Smooth muscle cell (in vitro differentiated cells): ENCODE measurements around the gene TM4SF5. TPM values are rescaled to one million over a fixed set of nuclear protein-coding genes. Genes with fewer than 3 reads are reported as not detected.

Experiments
- DNase-seq: peaks from one replicate; lab custom pipeline; 2025; ENCODE audit not compliant: unreplicated experiment; lab: John Stamatoyannopoulos, UW
- H2AFZ ChIP-seq: fragments of 200-600 bp; sonication (generic); 2 replicates; pipeline ENCODE4 v1.6.0; 2016; ENCODE audit warnings: antibody characterized with exemption, low read depth, mild to moderate bottlenecking
- H3F3A ChIP-seq: fragments of 200-600 bp; sonication (generic); 2 replicates; pipeline ENCODE4 v1.6.0; 2017; ENCODE audit warnings: antibody characterized with exemption, low read depth
- H3K27ac ChIP-seq: fragments of 200-600 bp; sonication (generic); 2 replicates; pipeline ENCODE4 v1.5.1; 2016; ENCODE audit warnings: low read depth, mild to moderate bottlenecking
- H3K27me3 ChIP-seq: fragments of 200-600 bp; sonication (generic); 2 replicates; pipeline ENCODE4 v1.6.1; 2016; ENCODE audit warnings: low read depth, mild to moderate bottlenecking
- H3K36me3 ChIP-seq: fragments of 200-600 bp; sonication (generic); 2 replicates; pipeline ENCODE4 v1.5.1; 2016; ENCODE audit warnings: low read depth
- H3K4me1 ChIP-seq: fragments of 200-600 bp; sonication (generic); 2 replicates; pipeline ENCODE4 v1.5.1; 2016; ENCODE audit warnings: low read depth
- H3K4me2 ChIP-seq: fragments of 200-600 bp; sonication (generic); 2 replicates; pipeline ENCODE4 v1.6.0; 2016; ENCODE audit warnings: mild to moderate bottlenecking
- H3K4me3 ChIP-seq: fragments of 200-600 bp; sonication (generic); 2 replicates; pipeline ENCODE4 v1.5.1; 2016; ENCODE audit warnings: mild to moderate bottlenecking
- H3K79me2 ChIP-seq: fragments of 200-600 bp; sonication (generic); 2 replicates; pipeline ENCODE4 v1.6.0; 2016; ENCODE audit warnings: low read depth, mild to moderate bottlenecking
- H3K9ac ChIP-seq: fragments of 200-600 bp; sonication (generic); 2 replicates; pipeline ENCODE4 v1.6.0; 2016; ENCODE audit warnings: low read depth
- H3K9me3 ChIP-seq: fragments of 200-600 bp; sonication (generic); replicated peaks from 2 replicates; pipeline ENCODE4 v1.5.1; 2016; ENCODE audit warnings: low read depth
- H4K20me1 ChIP-seq: fragments of 200-600 bp; sonication (generic); 2 replicates; pipeline ENCODE4 v1.6.0; 2016; ENCODE audit warnings: low read depth
- WGBS: methylation state at CpG from one replicate; pipeline ENCODE4 v1.1.7; 2016; ENCODE audit warnings: low lambda C conversion rate; 5-methylcytosine and 5-hydroxymethylcytosine counted together
- polyA plus RNA-seq: library from polyadenylated mRNA; unstranded; fragments of >200 nt; fragmentation: Nextera tagmentation; extraction: Ambion mirVana; gene quantifications from 2 replicates; pipeline ENCODE4 v1.2.1, GENCODE V29; 2016
- total RNA-seq: library from RNA; depleted of rRNA; stranded (reverse); fragments of >200 nt; gene quantifications from 2 replicates; pipeline ENCODE4 v1.2.3, GENCODE V29; 2014
- TF ChIP-seq, protein P1 (sequence below): fragments of 200-600 bp; sonication (generic); IDR thresholded peaks from 2 replicates; pipeline ENCODE4 v1.5.1; 2017; ENCODE audit warnings: borderline replicate concordance, mild to moderate bottlenecking, antibody characterized with exemption; ENCODE audit not compliant: insufficient read depth, poor library complexity, severe bottlenecking

The TM4SF5 gene
- total and polyA plus RNA-seq, 2 experiments from 2014 or later: not detected

DNA sequence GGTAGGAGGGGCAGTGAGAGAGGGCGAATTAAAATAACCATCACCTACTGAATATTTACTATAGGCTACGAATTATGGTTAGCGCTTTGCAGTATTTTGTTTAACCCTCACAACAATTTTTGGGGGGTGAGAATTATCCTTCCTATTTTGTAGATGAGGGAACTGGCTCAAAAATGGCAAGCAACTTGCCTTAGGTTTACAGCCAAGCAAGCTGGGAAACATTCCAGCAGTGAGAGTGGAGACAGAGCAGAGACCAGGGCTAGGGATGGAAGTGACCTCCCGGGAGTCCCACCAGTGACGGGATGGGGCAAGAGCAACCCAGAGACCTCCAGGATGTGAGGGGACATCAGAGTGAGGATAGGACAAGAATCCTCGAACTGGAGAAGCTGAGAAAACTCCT is 14.8 kb downstream of the TM4SF5 start:
- Histone ChIP-seq H3K4me2 (peak overlapping the region; percentile 36), H3K36me3 (no peaks in the 10 kb centered on the region), H2AFZ (no peak overlapping the region), H3K79me2 (no peaks in the 10 kb centered on the region), H3K4me1 (peaks cover 18% of the 10 kb centered on the region), H3F3A (no peaks in the 10 kb centered on the region), H3K9ac (no peak overlapping the region), H3K27ac (no peak overlapping the region), H4K20me1 (no peaks in the 10 kb centered on the region), H3K4me3 (no peak overlapping the region), H3K27me3 (peaks cover 7% of the 10 kb centered on the region), H3K9me3 (no peaks in the 10 kb centered on the region)
- TF ChIP-seq, protein P1, sequence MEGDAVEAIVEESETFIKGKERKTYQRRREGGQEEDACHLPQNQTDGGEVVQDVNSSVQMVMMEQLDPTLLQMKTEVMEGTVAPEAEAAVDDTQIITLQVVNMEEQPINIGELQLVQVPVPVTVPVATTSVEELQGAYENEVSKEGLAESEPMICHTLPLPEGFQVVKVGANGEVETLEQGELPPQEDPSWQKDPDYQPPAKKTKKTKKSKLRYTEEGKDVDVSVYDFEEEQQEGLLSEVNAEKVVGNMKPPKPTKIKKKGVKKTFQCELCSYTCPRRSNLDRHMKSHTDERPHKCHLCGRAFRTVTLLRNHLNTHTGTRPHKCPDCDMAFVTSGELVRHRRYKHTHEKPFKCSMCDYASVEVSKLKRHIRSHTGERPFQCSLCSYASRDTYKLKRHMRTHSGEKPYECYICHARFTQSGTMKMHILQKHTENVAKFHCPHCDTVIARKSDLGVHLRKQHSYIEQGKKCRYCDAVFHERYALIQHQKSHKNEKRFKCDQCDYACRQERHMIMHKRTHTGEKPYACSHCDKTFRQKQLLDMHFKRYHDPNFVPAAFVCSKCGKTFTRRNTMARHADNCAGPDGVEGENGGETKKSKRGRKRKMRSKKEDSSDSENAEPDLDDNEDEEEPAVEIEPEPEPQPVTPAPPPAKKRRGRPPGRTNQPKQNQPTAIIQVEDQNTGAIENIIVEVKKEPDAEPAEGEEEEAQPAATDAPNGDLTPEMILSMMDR: no peak
- WGBS: 71% methylated on average over 6 of the region's 6 CpGs
- no peak for DNase-seq

DNA sequence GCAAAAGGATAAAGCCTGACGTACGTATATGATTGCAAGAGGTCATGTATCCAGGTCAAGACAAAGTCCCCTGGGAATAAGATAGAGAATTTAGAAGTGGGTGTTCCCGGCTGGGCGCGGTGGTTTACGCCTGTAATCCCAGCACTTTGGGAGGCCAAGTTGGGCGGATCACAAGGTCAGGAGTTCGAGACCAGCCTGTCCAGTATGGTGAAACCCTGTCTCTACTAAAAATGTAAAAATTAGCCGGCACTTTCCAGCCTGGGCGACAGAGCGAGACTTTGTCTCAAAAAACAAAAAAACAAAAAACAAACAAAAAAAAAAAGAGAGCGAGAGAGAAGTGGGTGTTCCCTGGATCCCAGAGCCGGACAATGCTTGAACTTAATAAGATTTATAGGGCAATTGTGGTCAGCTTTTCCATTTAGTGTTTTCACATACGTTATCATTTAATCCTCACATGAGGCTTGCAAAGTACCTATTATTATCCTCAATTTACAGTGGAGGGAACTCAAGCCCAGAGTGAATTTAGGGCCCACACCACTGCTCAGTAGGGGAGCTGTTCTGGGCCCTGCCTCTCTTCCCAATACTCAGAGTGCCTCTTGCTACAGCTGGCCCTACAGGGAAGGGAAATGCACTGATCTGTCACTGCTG is 16.6 kb downstream of the TM4SF5 start:
- no peaks in the 10 kb centered on the region for H4K20me1 ChIP-seq
- WGBS: 83% methylated on average over 14 of the region's 14 CpGs

DNA sequence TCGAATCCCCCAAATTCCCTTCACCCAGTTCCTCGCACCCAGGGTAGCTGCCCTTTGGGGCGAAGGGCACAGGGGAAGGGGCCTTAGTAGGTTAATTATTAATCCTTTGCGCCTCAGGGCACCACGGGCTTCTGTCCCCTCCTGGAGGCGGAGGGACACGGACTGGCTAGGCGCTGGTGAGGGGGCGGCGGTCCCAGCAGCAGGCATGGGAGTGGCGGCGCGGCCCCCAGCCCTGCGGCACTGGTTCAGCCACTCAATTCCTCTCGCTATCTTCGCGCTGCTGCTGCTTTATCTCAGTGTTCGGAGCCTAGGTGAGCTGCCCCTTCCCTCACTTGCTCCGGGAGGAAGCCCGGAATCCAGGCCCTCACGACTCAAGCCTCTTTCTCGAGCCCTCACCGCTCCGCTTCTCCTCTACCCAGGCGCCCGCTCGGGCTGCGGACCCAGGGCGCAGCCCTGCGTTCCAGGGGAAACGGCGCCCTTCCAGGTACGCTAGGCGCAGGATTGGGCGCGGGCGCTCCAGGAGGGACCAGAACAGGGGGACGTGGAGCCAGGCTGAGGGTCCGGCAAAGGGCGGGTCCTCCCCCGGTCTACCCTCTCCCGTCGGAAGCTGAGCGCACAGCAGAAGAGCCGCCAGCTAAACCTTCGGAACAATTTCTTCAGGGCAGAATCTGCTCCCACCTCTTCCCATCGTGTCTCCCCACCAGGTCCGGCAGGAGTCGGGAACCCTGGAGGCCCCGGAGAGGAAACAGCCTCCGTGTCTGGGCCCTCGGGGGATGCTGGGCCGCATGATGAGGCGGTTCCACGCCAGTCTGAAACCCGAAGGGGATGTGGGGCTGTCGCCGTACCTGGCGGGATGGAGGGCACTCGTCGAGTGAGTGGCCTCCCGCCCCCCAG is 17.4 kb downstream of the TM4SF5 start, which contains the start of gene GLTPD2:
GLTPD2 (plus strand) TSS at position 158 of the 894 bp plus-strand sequence; CDS start at position 206, 48 bp downstream.
- H3K36me3 ChIP-seq: no peaks in the 10 kb centered on the region
- no peaks in the 10 kb centered on the region for H4K20me1 ChIP-seq
- TF ChIP-seq, protein P1: no peak
- H3K79me2 ChIP-seq: no peaks in the 10 kb centered on the region
- H2AFZ ChIP-seq: peak within 1 kb of the TSS; percentile 87
- peaks cover 18% of the 10 kb centered on the region for H3K4me1 ChIP-seq
- DNase-seq: no peak
- peak within 1 kb of the TSS; percentile 84 for H3K27ac ChIP-seq
- H3K27me3 ChIP-seq: no peaks in the 10 kb centered on the region
- H3F3A ChIP-seq: no peaks in the 10 kb centered on the region
- WGBS: 7% methylated on average over 60 of the region's 62 CpGs
- peak within 1 kb of the TSS; percentile 71 for H3K9ac ChIP-seq
- no peaks in the 10 kb centered on the region for H3K9me3 ChIP-seq
- peak within 1 kb of the TSS; percentile 92 for H3K4me2 ChIP-seq
- peak within 1 kb of the TSS; percentile 74 for H3K4me3 ChIP-seq

More for the DNA sequence above, 16.6 kb downstream of the TM4SF5 start:
- no peak for DNase-seq
- Histone ChIP-seq H3K9ac (peak overlapping the region; percentile 71), H2AFZ (no peak overlapping the region), H3K4me1 (peaks cover 18% of the 10 kb centered on the region), H3K36me3 (no peaks in the 10 kb centered on the region), H3K4me3 (peak overlapping the region; percentile 74), H3K27me3 (no peaks in the 10 kb centered on the region), H3K27ac (no peak overlapping the region), H3K79me2 (no peaks in the 10 kb centered on the region), H3K9me3 (no peaks in the 10 kb centered on the region), H3F3A (no peaks in the 10 kb centered on the region), H3K4me2 (peak overlapping the region; percentile 92)
- TF ChIP-seq, protein P1: no peak
